BJ (cell line): ENCODE data around the gene DGKB. TPM values are rescaled to one million over a fixed set of nuclear protein-coding genes. Genes with fewer than 3 reads are reported as not detected.

Source experiments
- CTCF ChIA-PET: fragments of 350-600 bp; formaldehyde crosslinking; extraction: SDS; loops from one replicate; lab custom pipeline; 2021; ENCODE audit warnings: antibody characterized with exemption, inconsistent platforms; lab: Yijun Ruan, JAX
- POLR2A ChIA-PET: fragments of 300-600 bp; sonication (Branson Sonifier 250); formaldehyde crosslinking; extraction: SDS; loops from one replicate; lab custom pipeline; 2021; ENCODE audit warnings: antibody characterized with exemption; lab: Charles Lee
- DNase-seq: peaks from one replicate; pipeline ENCODE4 v3.0.0-alpha.2; 2011; ENCODE audit warnings: low read depth
- H3K27me3 ChIP-seq: 2 replicates; pipeline ENCODE4 v1.6.0; 2011; ENCODE audit warnings: low read length; ENCODE audit not compliant: control insufficient read depth, insufficient read depth
- H3K36me3 ChIP-seq: 2 replicates; pipeline ENCODE4 v1.5.1; 2011; ENCODE audit warnings: low read length; ENCODE audit not compliant: control insufficient read depth, insufficient read depth
- H3K4me3 ChIP-seq: 2 replicates; pipeline ENCODE4 v1.5.1; 2011; ENCODE audit warnings: low read depth, mild to moderate bottlenecking, control low read depth, low read length
- polyA plus RNA-seq: library from polyadenylated mRNA; depleted of rRNA; stranded (reverse); fragments of >200 nt; gene quantifications from 2 replicates; pipeline ENCODE4 v1.2.3, GENCODE V29; 2011
- TF ChIP-seq, protein P1 (sequence below): IDR thresholded peaks from 2 replicates; pipeline ENCODE4 v1.5.1; 2011; ENCODE audit warnings: low read depth, mild to moderate bottlenecking, control low read depth, inconsistent platforms, low read length, moderate library complexity; ENCODE audit not compliant: insufficient read depth

Gene DGKB
- polyA plus RNA-seq, 1 experiment, result 0.09 TPM

DNA sequence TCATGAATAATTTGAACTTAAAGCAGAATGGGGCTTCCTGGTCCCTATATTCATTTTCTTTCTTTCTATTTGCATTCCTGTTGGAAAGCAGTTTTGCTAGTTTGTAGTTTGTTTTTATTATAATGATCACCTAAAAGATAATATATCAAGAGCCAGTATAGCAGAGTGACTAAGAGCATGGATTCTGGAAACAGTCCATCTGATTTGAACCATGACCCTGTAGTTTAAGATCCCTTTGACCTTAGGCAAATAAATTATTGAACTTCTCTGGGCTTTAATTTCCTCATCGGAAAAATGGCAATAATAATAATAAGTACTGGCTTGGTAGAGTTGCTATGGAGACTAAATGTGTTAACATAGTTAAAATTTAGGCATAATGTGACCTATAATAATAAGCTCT, 76.1 kb downstream of the DGKB start:
- TF ChIP-seq, protein P1, sequence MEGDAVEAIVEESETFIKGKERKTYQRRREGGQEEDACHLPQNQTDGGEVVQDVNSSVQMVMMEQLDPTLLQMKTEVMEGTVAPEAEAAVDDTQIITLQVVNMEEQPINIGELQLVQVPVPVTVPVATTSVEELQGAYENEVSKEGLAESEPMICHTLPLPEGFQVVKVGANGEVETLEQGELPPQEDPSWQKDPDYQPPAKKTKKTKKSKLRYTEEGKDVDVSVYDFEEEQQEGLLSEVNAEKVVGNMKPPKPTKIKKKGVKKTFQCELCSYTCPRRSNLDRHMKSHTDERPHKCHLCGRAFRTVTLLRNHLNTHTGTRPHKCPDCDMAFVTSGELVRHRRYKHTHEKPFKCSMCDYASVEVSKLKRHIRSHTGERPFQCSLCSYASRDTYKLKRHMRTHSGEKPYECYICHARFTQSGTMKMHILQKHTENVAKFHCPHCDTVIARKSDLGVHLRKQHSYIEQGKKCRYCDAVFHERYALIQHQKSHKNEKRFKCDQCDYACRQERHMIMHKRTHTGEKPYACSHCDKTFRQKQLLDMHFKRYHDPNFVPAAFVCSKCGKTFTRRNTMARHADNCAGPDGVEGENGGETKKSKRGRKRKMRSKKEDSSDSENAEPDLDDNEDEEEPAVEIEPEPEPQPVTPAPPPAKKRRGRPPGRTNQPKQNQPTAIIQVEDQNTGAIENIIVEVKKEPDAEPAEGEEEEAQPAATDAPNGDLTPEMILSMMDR, result no peak
- Histone ChIP-seq H3K27me3 (no peaks in the 10 kb centered on the region), H3K36me3 (no peaks in the 10 kb centered on the region), H3K4me3 (no peak overlapping the region)
- ChIA-PET CTCF (no interaction called here), POLR2A (no interaction called here)
- DNase-seq, result no peak

DNA sequence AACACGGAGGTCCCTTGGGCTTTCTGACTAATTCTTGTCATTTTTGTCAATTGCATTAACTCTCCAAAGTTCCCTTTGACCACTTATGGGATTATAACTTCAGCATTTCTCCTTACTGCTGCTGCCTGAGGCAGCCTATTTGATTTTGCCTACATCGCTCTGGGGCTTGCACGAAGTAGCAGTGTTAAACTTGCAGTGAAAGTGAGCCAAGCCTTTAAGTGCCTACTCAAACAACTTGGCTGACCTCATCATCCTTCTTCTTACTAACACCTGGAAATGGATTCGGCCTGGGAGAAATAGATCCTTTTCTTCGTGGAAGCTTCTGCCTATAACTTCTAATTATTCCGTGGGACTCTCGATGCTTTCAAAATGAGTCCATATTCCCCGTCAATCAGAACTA, 76.6 kb downstream of the DGKB start:
- Histone ChIP-seq H3K4me3 (no peak overlapping the region), H3K27me3 (no peaks in the 10 kb centered on the region), H3K36me3 (no peaks in the 10 kb centered on the region)
- no peak for DNase-seq
- ChIA-PET POLR2A (no interaction called here), CTCF (no interaction called here)
- TF ChIP-seq, protein P1, result no peak

DNA sequence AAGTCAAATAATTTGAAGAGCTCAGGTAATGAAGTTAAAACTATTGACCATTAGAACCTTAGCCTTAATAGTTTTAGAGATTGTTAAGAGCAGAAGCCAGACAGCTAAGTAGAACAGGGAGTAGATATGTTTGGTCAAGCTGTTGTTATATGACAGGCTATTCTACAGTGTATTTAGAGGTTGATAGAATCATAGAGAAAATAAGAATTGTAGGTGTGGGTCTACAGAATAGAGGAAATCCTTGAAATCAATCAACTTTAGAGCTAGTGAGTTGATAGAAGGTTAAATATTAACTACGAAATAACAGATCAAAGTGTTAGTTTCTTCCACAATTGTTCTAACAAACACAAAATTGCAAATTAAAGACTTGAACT, 80.1 kb downstream of the DGKB start:
- CTCF ChIA-PET, result no interaction called here

DNA sequence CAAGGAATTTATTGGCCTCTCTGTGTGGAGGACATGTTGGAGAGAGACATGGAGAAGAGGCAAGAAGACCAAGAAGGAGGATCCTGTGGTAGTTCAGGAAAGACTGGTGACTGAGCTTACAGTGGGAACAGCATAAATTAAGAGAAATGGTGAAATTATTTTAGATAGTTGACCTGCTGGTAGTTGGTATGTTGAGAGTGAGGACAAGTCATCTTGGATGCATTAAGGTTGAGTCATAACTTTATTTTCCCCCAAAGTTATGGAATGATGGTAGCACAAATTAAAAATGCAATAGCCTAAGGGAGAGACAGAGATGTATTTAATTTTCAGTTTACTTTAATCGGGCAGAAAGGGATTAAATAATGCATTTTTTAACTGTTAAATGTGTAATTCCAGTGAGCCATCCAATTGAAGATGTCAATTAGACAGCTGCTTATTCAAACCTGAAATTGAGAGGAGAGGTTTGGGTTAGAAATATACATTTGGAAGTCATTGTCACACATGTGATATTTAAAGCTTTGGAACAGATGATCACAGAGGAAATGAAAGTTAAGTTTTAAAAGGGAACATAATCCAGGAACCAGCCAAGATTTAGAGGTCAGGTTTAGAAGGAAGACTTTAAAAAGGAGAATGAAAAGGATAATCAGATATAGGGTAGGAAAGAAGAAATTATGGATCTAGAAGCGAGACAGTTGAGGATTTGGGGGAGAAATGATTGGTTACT, 80.6 kb downstream of the DGKB start:
- no peak overlapping the region for H3K4me3 ChIP-seq
- TF ChIP-seq, protein P1, result no peak
- no peaks in the 10 kb centered on the region for H3K36me3 ChIP-seq
- ChIA-PET POLR2A (no interaction called here), CTCF (no interaction called here)
- no peaks in the 10 kb centered on the region for H3K27me3 ChIP-seq
- DNase-seq, result peak; percentile 41

More for the DNA sequence above, 80.1 kb downstream of the DGKB start:
- no peaks in the 10 kb centered on the region for H3K27me3 ChIP-seq
- POLR2A ChIA-PET, result no interaction called here
- no peak for DNase-seq
- TF ChIP-seq, protein P1, result no peak
- no peaks in the 10 kb centered on the region for H3K36me3 ChIP-seq
- H3K4me3 ChIP-seq, result no peak overlapping the region

DNA sequence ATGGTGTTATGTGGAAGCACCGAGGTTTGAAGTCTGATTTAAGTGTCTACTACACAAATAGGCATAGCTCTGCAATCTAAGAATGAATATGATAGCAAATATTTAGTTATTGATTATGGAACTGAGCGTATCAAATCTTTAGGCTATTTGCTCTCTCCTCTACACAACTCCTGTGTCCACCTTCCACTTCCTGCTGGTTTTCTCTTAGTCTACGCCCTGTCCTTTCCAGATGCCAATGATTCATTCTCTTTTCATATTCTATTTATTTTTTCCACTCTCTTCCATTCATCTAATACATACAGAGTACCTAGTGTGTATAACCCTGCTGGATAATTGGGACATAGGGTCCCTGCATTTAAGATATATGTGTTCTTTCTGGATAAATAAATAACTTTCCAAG, 83.7 kb downstream of the DGKB start:
- ChIA-PET POLR2A (no interaction called here), CTCF (no interaction called here)
- Histone ChIP-seq H3K4me3 (no peak overlapping the region), H3K36me3 (no peaks in the 10 kb centered on the region), H3K27me3 (no peaks in the 10 kb centered on the region)
- TF ChIP-seq, protein P1, result no peak
- DNase-seq, result no peak
